Measurements from ENCODE around the gene TIPARP. TPM values are rescaled to one million over a fixed set of nuclear protein-coding genes. Genes with fewer than 3 reads are reported as not detected.
"Not testable (repeated sequence)": the region's sequence is repeated elsewhere in the genome, so short reads cannot be mapped to it uniquely, and the experiment has no call there.

The TIPARP gene
- total RNA-seq, 1 experiment from 2014 or later, result 116 TPM

- H3K27ac ChIP-seq (ENCODE audit: low read depth, low read length, poor library complexity, severe bottlenecking), result no peak overlapping the region
- CTCF ChIA-PET, result no interaction called here
- POLR2A ChIA-PET (ENCODE audit: low non-redundant PET), result no interaction called here
- no peak overlapping the region for H3K4me3 ChIP-seq (ENCODE audit: low read depth, low read length, poor library complexity, severe bottlenecking)
- intact Hi-C loops (cut with micrococcal nuclease; ENCODE audit: unreplicated experiment), result no loop called here
- no peaks in the 10 kb centered on the region for H3K4me1 ChIP-seq (ENCODE audit: insufficient read depth, low read length, poor library complexity, severe bottlenecking)
- DNase-seq (ENCODE audit: low spot score), result no peak
- no TSS peak for BruUV-seq (replicated peaks)
- H3K9me3 ChIP-seq (ENCODE audit: low read depth, low read length, poor library complexity, severe bottlenecking), result no peaks in the 10 kb centered on the region
- no peak for TF ChIP-seq EZH2 (IDR thresholded peaks at IDR 0.05; ENCODE audit: borderline replicate concordance, low read depth, low read length, poor library complexity, severe bottlenecking)
- no peak for TF ChIP-seq CTCF (conservative IDR thresholded peaks at IDR 0.05; ENCODE audit: low read depth, low read length)
- no peaks in the 10 kb centered on the region for H3K36me3 ChIP-seq (ENCODE audit: insufficient read depth, low read length, poor library complexity, severe bottlenecking)
- no peaks in the 10 kb centered on the region for H3K27me3 ChIP-seq (replicated peaks; ENCODE audit: insufficient read depth, low read depth, low read length, poor library complexity)
Measured at GRCh38 chr3:156738251-156738650, 63.9 kb downstream of the TIPARP start.

GRCh38 chr3:156739976-156740375 lies 65.6 kb downstream of the TIPARP start:
- ChIA-PET CTCF (no interaction called here), POLR2A (ENCODE audit: low non-redundant PET) (no interaction called here)
- H3K27ac ChIP-seq (ENCODE audit: low read depth, low read length, poor library complexity, severe bottlenecking), result no peak overlapping the region
- TF ChIP-seq EZH2 (IDR thresholded peaks at IDR 0.05; ENCODE audit: borderline replicate concordance, low read depth, low read length, poor library complexity, severe bottlenecking) (no peak), CTCF (conservative IDR thresholded peaks at IDR 0.05; ENCODE audit: low read depth, low read length) (no peak)
- intact Hi-C loops (cut with micrococcal nuclease; ENCODE audit: unreplicated experiment), result no loop called here
- DNase-seq (ENCODE audit: low spot score), result no peak
- no peaks in the 10 kb centered on the region for H3K36me3 ChIP-seq (ENCODE audit: insufficient read depth, low read length, poor library complexity, severe bottlenecking)
- no peak overlapping the region for H3K4me3 ChIP-seq (ENCODE audit: low read depth, low read length, poor library complexity, severe bottlenecking)
- no TSS peak for BruUV-seq (replicated peaks)
- no peaks in the 10 kb centered on the region for H3K27me3 ChIP-seq (replicated peaks; ENCODE audit: insufficient read depth, low read depth, low read length, poor library complexity)
- H3K4me1 ChIP-seq (ENCODE audit: insufficient read depth, low read length, poor library complexity, severe bottlenecking), result no peaks in the 10 kb centered on the region
- H3K9me3 ChIP-seq (ENCODE audit: low read depth, low read length, poor library complexity, severe bottlenecking), result no peaks in the 10 kb centered on the region

GRCh38 chr3:156740581-156740980 lies 66.2 kb downstream of the TIPARP start:
- H3K27ac ChIP-seq (ENCODE audit: low read depth, low read length, poor library complexity, severe bottlenecking); POLR2A ChIA-PET (ENCODE audit: low non-redundant PET); DNase-seq (ENCODE audit: low spot score); CTCF ChIA-PET; intact Hi-C loops (cut with micrococcal nuclease; ENCODE audit: unreplicated experiment); H3K4me3 ChIP-seq (ENCODE audit: low read depth, low read length, poor library complexity, severe bottlenecking); H3K9me3 ChIP-seq (ENCODE audit: low read depth, low read length, poor library complexity, severe bottlenecking); H3K36me3 ChIP-seq (ENCODE audit: insufficient read depth, low read length, poor library complexity, severe bottlenecking); BruUV-seq (replicated peaks); H3K4me1 ChIP-seq (ENCODE audit: insufficient read depth, low read length, poor library complexity, severe bottlenecking); H3K27me3 ChIP-seq (replicated peaks; ENCODE audit: insufficient read depth, low read depth, low read length, poor library complexity): not testable (repeated sequence)

DNA sequence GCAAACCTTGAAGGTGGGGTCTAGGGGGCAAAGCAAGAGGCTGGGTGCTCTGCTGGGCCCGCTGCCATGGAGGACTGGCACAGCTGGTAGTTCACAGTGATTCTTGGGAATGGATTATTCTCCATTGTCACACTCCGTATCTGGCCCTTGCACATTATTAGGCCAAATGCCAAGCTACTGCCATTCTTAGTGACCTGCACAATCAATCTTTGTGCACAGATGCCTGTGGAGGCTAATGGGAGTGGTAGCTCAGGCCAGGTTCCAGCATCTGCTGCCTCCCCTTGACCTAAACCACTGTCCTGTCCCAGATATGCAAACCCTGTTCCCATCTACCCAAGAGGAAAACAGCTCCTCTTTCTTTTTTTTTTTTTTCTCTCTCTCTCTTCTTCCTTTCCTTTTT lies 67.5 kb downstream of the TIPARP start:
- H3K36me3 ChIP-seq (ENCODE audit: insufficient read depth, low read length, poor library complexity, severe bottlenecking), result no peaks in the 10 kb centered on the region
- H3K27me3 ChIP-seq (replicated peaks; ENCODE audit: insufficient read depth, low read depth, low read length, poor library complexity), result no peaks in the 10 kb centered on the region
- peaks cover 5% of the 10 kb centered on the region for H3K9me3 ChIP-seq (ENCODE audit: low read depth, low read length, poor library complexity, severe bottlenecking)
- CTCF ChIA-PET, result no interaction called here
- no peak overlapping the region for H3K27ac ChIP-seq (ENCODE audit: low read depth, low read length, poor library complexity, severe bottlenecking)
- TF ChIP-seq CTCF (conservative IDR thresholded peaks at IDR 0.05; ENCODE audit: low read depth, low read length) (no peak), EZH2 (IDR thresholded peaks at IDR 0.05; ENCODE audit: borderline replicate concordance, low read depth, low read length, poor library complexity, severe bottlenecking) (no peak)
- no peaks in the 10 kb centered on the region for H3K4me1 ChIP-seq (ENCODE audit: insufficient read depth, low read length, poor library complexity, severe bottlenecking)
- BruUV-seq (replicated peaks), result no TSS peak
- POLR2A ChIA-PET (ENCODE audit: low non-redundant PET), result interaction anchor here (0.7 kb wide), 1 partner anchor 22 kb away, joined by 13 read pairs; no protein-coding TSS in a partner anchor
- no peak overlapping the region for H3K4me3 ChIP-seq (ENCODE audit: low read depth, low read length, poor library complexity, severe bottlenecking)
- DNase-seq (ENCODE audit: low spot score), result no peak
- intact Hi-C loops (cut with micrococcal nuclease; ENCODE audit: unreplicated experiment), result no loop called here

Measured in A673 (cell line).